GM12875 (cell line): ENCODE measurements around the gene ROPN1L.

Source experiments
- H3K4me3 ChIP-seq: one replicate; pipeline ENCODE4 v1.5.1; 2011; ENCODE audit warnings: low read depth, low read length, control low read depth
- TF ChIP-seq, protein P1 (sequence below): IDR thresholded peaks from 2 replicates; pipeline ENCODE4 v1.5.1; 2011; ENCODE audit warnings: low read depth, mild to moderate bottlenecking, control low read depth, inconsistent platforms, low read length, moderate library complexity, borderline replicate concordance; ENCODE audit not compliant: insufficient read depth

ROPN1L gene

DNA sequence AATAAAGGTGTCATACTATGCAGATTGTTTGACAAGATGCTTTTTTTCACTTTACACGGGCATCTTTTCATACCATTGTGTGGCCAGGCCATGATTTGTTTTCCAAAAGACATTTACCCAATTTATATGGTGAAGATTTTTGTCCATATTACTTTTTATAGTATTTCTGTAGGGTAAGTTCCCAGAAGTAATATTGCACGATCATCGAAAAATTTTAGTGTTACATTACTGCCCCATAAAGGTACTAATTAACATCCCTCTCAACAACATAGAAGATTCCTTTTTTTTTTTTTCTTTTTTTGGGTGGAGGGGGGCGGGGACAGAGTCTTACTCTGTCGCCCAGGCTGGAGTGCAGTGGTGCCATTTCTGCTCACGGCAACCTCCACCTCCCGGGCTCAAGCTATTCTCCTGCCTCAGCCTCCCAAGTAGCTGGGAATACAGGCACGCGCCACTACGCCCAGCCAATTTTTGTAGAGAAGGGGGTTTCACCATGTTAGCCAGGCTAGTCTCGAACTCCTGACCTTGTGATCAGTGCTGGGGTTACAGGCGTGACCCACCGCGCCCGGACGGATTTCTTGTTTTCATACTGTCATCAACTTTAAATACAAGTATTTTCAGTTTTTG is 1.2 kb upstream of the ROPN1L start:
- TF ChIP-seq, protein P1, sequence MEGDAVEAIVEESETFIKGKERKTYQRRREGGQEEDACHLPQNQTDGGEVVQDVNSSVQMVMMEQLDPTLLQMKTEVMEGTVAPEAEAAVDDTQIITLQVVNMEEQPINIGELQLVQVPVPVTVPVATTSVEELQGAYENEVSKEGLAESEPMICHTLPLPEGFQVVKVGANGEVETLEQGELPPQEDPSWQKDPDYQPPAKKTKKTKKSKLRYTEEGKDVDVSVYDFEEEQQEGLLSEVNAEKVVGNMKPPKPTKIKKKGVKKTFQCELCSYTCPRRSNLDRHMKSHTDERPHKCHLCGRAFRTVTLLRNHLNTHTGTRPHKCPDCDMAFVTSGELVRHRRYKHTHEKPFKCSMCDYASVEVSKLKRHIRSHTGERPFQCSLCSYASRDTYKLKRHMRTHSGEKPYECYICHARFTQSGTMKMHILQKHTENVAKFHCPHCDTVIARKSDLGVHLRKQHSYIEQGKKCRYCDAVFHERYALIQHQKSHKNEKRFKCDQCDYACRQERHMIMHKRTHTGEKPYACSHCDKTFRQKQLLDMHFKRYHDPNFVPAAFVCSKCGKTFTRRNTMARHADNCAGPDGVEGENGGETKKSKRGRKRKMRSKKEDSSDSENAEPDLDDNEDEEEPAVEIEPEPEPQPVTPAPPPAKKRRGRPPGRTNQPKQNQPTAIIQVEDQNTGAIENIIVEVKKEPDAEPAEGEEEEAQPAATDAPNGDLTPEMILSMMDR = no peak
- no peak overlapping the region for H3K4me3 ChIP-seq

DNA sequence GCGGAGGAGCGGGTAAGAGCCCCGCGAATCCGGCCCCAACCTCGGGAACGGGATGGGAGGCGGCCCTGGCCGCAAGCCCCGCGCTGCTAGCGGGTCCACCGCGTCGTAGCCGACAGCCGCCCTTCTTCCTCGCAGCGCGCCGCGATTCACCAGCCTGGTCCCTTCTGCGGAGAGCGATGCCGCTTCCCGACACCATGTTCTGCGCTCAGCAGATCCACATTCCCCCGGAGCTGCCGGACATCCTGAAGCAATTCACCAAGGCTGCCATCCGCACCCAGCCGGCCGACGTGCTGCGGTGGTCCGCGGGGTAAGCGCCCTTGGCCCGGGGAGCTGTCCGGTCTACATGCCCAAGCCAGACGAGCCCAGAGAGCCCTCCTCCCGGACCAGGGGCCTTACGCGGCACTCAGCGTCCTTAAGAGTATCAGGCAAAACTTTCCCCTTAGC is 335 bp downstream of the ROPN1L start:
- H3K4me3 ChIP-seq = peak overlapping the region; percentile 85
- TF ChIP-seq, protein P1 = no peak

DNA sequence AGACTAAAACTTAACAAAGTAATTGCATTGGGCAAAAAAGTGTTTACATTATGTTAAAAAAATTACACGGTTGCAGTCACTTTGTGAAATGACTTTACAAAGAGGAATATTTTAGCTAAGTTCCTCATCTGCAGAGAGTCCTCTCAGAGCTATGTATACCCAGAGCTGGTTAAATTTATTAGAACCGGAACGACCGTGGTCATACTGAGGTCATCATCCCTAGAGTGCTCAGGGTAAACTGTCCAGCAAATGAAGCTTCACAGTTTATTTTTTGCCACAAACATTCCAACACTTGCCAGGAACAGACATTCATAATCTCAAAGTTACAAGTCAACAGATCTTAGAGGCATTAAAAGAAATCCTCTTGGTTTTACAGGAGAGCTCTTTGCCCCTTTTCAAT is 897 bp downstream of the ROPN1L start:
- no peak overlapping the region for H3K4me3 ChIP-seq
- TF ChIP-seq, protein P1 = no peak

DNA sequence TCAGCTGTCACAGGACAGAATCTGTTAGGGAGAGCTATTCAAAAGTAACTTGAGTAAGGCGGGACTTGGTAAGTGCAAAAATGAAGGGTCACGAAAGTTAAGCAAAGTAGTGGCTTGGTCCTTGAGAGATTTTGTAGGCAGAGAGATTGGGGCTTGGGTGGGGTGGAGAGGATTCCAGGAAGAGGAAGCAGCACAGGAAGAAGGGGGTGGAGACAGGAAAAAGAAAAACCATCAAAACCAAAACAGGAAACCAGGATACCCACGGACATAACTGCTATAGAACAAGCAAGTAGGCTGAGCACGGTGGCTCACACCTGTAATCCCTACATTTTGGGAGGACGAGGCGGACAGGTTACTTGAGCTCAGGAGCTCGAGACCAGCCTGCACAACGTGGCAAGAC is 3.7 kb downstream of the ROPN1L start:
- TF ChIP-seq, protein P1 = no peak

DNA sequence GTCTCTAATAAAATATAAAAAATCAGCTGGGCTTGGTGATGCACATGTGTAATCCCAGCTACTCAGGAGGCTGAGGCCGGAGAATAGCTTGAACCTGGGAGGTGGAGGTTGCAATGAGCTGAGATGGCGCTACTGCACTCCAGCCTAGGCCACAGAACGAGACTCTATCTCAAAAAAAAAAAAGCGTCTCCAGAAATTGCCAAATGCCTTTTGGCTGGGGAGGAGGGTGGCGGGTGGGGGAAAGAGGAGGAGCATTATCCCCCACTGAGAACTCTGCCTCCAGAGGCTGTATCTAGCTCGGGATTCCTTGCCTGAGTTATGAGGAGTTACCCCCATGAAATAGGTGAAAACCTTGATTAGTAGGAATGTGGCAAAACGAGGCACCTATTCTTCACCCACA is 4.8 kb downstream of the ROPN1L start:
- H3K4me3 ChIP-seq = no peak overlapping the region
- TF ChIP-seq, protein P1 = no peak

More for the DNA sequence above, 3.7 kb downstream of the ROPN1L start:
- H3K4me3 ChIP-seq = no peak overlapping the region

DNA sequence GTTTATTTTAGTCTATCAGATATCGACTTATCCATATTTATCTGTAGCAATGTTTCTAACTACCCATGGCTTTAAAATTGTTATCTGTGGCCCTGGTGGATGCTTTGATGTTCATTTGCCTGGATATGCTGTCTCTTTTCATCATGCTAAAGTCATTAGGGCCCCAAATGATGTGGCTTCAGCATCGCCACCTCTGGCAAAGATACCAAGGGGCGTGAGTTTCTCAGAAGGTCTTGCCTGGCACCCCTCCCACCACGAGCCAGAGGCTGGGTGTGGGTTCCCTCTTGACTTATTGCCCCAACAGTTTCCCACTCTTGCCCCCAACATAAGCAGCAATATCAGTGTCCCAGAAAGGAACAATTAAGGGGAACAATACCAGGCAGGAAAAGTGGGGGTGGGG is 5.4 kb downstream of the ROPN1L start:
- H3K4me3 ChIP-seq = no peak overlapping the region
- TF ChIP-seq, protein P1 = no peak

DNA sequence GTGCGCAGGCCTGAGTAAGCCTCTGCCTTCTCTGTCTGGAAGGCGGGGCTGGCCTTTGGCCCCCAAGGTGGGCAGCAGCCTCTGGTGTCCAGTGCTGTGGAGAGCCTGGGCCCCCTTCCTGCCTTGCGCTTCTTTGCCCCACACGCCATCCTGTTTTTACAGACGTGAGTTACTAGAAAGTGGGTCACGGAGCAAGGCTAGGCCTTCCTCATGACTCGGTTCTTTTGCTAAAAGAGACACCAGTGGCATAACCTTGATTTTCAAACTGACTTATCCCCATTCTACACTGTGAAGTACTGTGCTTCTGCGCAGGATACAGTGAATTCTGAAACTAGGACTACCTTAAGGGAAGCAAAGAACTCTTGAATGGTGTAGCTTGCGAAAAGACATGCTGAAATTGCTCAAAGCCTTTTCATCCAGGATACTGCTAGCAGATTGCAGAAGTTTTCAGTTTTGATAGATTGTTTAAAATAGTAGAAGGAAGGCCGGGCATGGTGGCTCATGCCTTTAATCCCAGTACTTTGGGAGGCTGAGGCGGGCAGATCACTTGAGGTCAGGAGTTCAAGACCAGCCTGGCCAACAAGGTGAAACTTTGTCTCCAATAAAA is 7.2 kb downstream of the ROPN1L start:
- no peak overlapping the region for H3K4me3 ChIP-seq

More for the DNA sequence above, 7.2 kb downstream of the ROPN1L start:
- TF ChIP-seq, protein P1 = no peak
